ENCODE measurements around the gene MCHR2. TPM values are rescaled to one million over a fixed set of nuclear protein-coding genes. Genes with fewer than 3 reads are reported as not detected.

Gene MCHR2
- total RNA-seq, 2 experiments from 2014 or later, result not detected

DNA sequence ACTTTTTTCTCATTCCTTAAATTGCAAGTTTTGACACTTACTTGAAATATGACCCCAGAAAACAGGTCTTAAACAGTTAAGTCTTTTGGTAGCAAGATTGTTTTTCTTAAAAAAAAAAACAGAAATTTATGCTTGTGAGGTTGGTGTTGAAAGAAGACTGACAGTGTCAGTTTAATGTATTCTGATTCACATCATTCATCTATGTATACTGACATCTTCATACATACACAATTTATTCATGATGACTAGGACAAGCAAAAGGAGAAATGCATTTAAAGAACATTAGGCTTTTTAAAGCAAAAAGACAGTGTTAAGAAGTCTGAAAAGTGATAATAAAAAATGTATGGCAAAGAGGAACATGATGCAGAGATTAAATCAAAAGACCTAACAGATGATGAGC, 27.0 kb downstream of the MCHR2 start:
- DNase-seq, result no peak
- ChIA-PET POLR2A (no interaction called here), CTCF (no interaction called here)
- Mint-ChIP-seq H3K27me3 (no peaks in the 10 kb centered on the region), H3K4me3 (no peak overlapping the region), H3K36me3 (ENCODE audit: low read depth) (no peaks in the 10 kb centered on the region), H3K9me3 (no peaks in the 10 kb centered on the region), H3K4me1 (no peaks in the 10 kb centered on the region), H3K27ac (no peak overlapping the region)

DNA sequence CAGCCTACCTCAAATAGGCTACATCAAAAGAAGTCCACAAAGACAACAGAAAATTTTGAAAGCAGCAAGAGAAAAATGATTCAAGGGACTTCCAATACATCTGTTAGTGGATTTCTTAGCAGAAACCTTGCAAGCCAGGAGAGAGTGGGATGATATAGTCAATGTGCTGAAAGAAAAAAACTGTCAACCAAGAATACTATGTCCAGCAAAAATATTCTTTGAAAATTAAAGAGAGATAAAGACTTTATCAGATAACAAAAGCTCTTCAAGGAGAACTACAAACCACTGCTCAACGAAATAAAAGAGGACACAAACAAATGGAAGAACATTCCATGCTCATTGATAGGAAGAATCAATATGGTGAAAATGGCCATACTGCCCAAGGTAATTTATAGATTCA, 34.0 kb downstream of the MCHR2 start:
- Mint-ChIP-seq H3K4me1 (no peaks in the 10 kb centered on the region), H3K27ac (no peak overlapping the region), H3K36me3 (ENCODE audit: low read depth) (no peaks in the 10 kb centered on the region), H3K27me3 (no peaks in the 10 kb centered on the region), H3K4me3 (no peak overlapping the region), H3K9me3 (peaks cover 18% of the 10 kb centered on the region)
- ChIA-PET CTCF (no interaction called here), POLR2A (no interaction called here)
- DNase-seq, result no peak

DNA sequence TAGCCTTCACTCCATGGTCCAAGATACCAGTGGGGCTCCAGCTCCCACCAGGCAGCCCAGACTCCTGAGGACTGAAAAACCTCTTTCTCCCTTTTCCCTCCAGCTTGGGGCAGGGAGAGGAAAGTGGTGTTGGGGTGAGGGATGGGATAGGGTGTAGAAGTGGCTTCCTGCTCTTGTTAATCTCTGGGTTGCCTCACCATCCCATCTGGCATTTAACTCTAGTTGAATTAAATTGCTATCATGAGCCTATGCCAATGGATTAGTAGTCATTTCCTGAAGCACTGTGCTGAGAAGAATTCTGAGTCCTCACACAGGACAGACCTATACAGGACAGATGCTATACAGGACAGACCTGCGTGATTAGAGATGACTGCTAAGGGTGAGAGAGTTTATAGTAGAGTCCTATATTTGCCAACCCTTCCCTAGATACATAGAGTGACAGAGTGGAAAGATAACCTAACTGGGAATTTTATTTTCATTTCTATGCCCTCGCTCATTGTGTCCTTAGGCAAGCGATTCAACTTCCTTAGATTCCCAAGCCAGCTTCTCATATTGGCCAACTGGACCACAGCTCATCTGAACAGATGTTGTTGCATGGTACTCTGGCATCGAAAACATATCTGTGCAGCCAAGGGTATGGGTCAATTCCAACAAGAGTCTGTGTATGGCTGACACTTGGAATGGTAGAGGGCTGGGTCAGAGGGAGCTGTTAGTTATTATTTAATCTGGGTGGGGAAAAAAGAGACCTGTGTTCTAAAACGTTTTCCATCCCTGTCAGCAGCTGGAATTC, 42.8 kb downstream of the MCHR2 start:
- Mint-ChIP-seq H3K36me3 (ENCODE audit: low read depth) (no peaks in the 10 kb centered on the region), H3K4me1 (no peaks in the 10 kb centered on the region), H3K27me3 (peaks cover 2% of the 10 kb centered on the region), H3K9me3 (no peaks in the 10 kb centered on the region), H3K27ac (no peak overlapping the region), H3K4me3 (no peak overlapping the region)
- ChIA-PET POLR2A (no interaction called here), CTCF (no interaction called here)
- no peak for DNase-seq

- no peak for DNase-seq
- ChIA-PET CTCF (no interaction called here), POLR2A (no interaction called here)
- no peaks in the 10 kb centered on the region for H3K9me3 Mint-ChIP-seq
- no peak overlapping the region for H3K4me3 Mint-ChIP-seq
- no peaks in the 10 kb centered on the region for H3K36me3 Mint-ChIP-seq (ENCODE audit: low read depth)
- peaks cover 2% of the 10 kb centered on the region for H3K27me3 Mint-ChIP-seq
- H3K27ac Mint-ChIP-seq, result no peak overlapping the region
- H3K4me1 Mint-ChIP-seq, result no peaks in the 10 kb centered on the region
Observed at GRCh38 chr6:99946005-99946404, 48.0 kb downstream of the MCHR2 start.

DNA sequence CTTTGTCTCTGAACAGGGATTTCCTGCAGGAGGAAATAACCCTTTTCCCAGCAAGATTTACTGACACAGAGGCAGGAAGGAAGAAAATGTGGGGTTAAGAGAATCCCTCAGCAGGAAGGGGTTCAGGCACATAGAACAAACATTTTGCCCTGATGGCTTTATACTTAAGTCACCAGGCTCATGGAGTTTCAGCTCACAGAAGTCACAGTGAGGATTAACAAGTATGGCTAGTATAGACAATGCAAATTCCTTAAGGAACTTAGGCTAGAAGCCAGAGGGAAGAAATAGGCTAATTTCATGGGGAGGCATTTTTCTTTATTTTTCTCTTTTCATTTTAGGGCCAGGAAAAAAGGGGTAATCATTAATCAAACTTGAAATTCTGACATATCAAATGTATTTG, 50.2 kb downstream of the MCHR2 start:
- no peak overlapping the region for H3K4me3 Mint-ChIP-seq
- POLR2A ChIA-PET, result no interaction called here

GRCh38 chr6:99940582-99940981, 53.4 kb downstream of the MCHR2 start:
- no peaks in the 10 kb centered on the region for H3K9me3 Mint-ChIP-seq
- no peaks in the 10 kb centered on the region for H3K36me3 Mint-ChIP-seq (ENCODE audit: low read depth)
- no peak overlapping the region for H3K27ac Mint-ChIP-seq
- no peak overlapping the region for H3K4me3 Mint-ChIP-seq
- H3K27me3 Mint-ChIP-seq, result no peaks in the 10 kb centered on the region
- H3K4me1 Mint-ChIP-seq, result no peaks in the 10 kb centered on the region
- CTCF ChIA-PET, result no interaction called here
- DNase-seq, result no peak
- POLR2A ChIA-PET, result no interaction called here

More for the DNA sequence above, 50.2 kb downstream of the MCHR2 start:
- CTCF ChIA-PET, result no interaction called here
- Mint-ChIP-seq H3K36me3 (ENCODE audit: low read depth) (no peaks in the 10 kb centered on the region), H3K27ac (no peak overlapping the region), H3K4me1 (no peaks in the 10 kb centered on the region), H3K9me3 (no peaks in the 10 kb centered on the region), H3K27me3 (no peaks in the 10 kb centered on the region)
- no peak for DNase-seq

DNA sequence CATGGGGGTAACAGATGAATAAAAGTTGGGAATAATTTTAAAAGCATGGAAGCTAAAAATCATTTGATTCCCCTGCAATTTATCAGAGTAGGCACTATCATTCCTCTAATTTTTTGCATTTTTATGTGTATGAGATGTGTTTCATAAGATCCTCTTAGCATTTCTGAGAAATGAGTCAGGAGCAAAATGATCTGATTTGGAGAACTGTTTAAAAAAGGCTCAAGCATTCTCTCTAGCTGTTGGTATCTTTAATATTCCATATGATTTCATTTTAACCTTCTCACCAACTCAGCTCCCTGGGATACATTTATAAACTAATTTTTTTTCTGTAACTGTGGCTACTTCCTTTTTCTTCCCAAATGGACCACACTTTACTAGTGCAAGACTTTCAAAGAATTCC, 60.9 kb downstream of the MCHR2 start:
- ChIA-PET CTCF (no interaction called here), POLR2A (no interaction called here)
- H3K36me3 Mint-ChIP-seq (ENCODE audit: low read depth), result no peaks in the 10 kb centered on the region
- H3K27ac Mint-ChIP-seq, result no peak overlapping the region
- no peak overlapping the region for H3K4me3 Mint-ChIP-seq
- H3K27me3 Mint-ChIP-seq, result peaks cover 2% of the 10 kb centered on the region
- H3K9me3 Mint-ChIP-seq, result peaks cover 3% of the 10 kb centered on the region
- H3K4me1 Mint-ChIP-seq, result no peaks in the 10 kb centered on the region
- DNase-seq, result no peak

GRCh38 chr6:99912657-99913056, 81.4 kb downstream of the MCHR2 start:
- H3K27me3 Mint-ChIP-seq, result peaks cover 1% of the 10 kb centered on the region
- ChIA-PET CTCF (no interaction called here), POLR2A (no interaction called here)
- no peaks in the 10 kb centered on the region for H3K4me1 Mint-ChIP-seq
- no peak overlapping the region for H3K4me3 Mint-ChIP-seq
- H3K27ac Mint-ChIP-seq, result no peak overlapping the region
- no peaks in the 10 kb centered on the region for H3K9me3 Mint-ChIP-seq
- no peak for DNase-seq
- no peaks in the 10 kb centered on the region for H3K36me3 Mint-ChIP-seq (ENCODE audit: low read depth)

- POLR2A ChIA-PET, result no interaction called here
- H3K4me3 Mint-ChIP-seq, result no peak overlapping the region
Observed at GRCh38 chr6:99905209-99906106, 88.6 kb downstream of the MCHR2 start.

GRCh38 chr6:99901596-99902384, 92.2 kb downstream of the MCHR2 start:
- Mint-ChIP-seq H3K4me3 (no peak overlapping the region), H3K36me3 (ENCODE audit: low read depth) (no peaks in the 10 kb centered on the region), H3K4me1 (no peaks in the 10 kb centered on the region), H3K9me3 (no peaks in the 10 kb centered on the region), H3K27ac (no peak overlapping the region), H3K27me3 (peaks cover 4% of the 10 kb centered on the region)
- ChIA-PET CTCF (no interaction called here), POLR2A (no interaction called here)
- DNase-seq, result no peak

More at GRCh38 chr6:99905209-99906106, 88.6 kb downstream of the MCHR2 start:
- H3K27me3 Mint-ChIP-seq, result peaks cover 4% of the 10 kb centered on the region
- H3K9me3 Mint-ChIP-seq, result no peaks in the 10 kb centered on the region
- H3K27ac Mint-ChIP-seq, result no peak overlapping the region
- H3K36me3 Mint-ChIP-seq (ENCODE audit: low read depth), result no peaks in the 10 kb centered on the region
- CTCF ChIA-PET, result interaction anchor here (1.0 kb wide), 2 partner anchors 13 to 37 kb away, joined by 4 read pairs; no protein-coding TSS in a partner anchor
- no peaks in the 10 kb centered on the region for H3K4me1 Mint-ChIP-seq
- DNase-seq, result no peak

DNA sequence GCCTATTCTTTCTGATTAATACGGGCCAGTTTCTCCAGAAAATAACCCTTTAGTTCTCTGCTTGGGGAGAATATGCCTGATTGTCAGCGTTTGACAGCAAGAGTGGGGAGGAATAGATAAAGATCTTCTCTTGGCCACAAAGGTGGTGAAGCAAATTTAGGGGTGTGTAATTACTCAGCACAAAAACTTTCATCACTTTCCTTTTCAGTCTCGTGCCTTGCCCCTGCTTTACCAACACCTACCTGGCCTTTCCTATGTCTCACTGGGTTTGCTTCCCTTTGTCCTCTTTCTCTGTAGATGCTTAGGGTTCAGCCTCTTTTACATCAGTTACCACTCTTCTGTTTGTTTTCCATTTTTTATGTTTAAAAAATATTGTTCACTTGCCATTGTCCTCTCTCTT, 99.2 kb downstream of the MCHR2 start:
- Mint-ChIP-seq H3K4me1 (no peaks in the 10 kb centered on the region), H3K4me3 (no peak overlapping the region), H3K9me3 (no peaks in the 10 kb centered on the region), H3K36me3 (ENCODE audit: low read depth) (no peaks in the 10 kb centered on the region), H3K27me3 (peaks cover 6% of the 10 kb centered on the region), H3K27ac (no peak overlapping the region)
- POLR2A ChIA-PET, result no interaction called here
- no peak for DNase-seq
- CTCF ChIA-PET, result no interaction called here

GRCh38 chr6:99887066-99887465, 107.0 kb downstream of the MCHR2 start:
- Mint-ChIP-seq H3K27ac (no peak overlapping the region), H3K27me3 (no peaks in the 10 kb centered on the region), H3K9me3 (no peaks in the 10 kb centered on the region), H3K36me3 (ENCODE audit: low read depth) (no peaks in the 10 kb centered on the region), H3K4me3 (no peak overlapping the region), H3K4me1 (no peaks in the 10 kb centered on the region)
- ChIA-PET CTCF (interaction anchor here (1.6 kb wide), 1 partner anchor 8 kb away, joined by 3 read pairs; no protein-coding TSS in a partner anchor), POLR2A (no interaction called here)
- no peak for DNase-seq

GRCh38 chr6:99885051-99885450, 109.0 kb downstream of the MCHR2 start:
- CTCF ChIA-PET, result no interaction called here
- H3K27ac Mint-ChIP-seq, result no peak overlapping the region

More at GRCh38 chr6:99885051-99885450, 109.0 kb downstream of the MCHR2 start:
- H3K36me3 Mint-ChIP-seq (ENCODE audit: low read depth), result no peaks in the 10 kb centered on the region
- POLR2A ChIA-PET, result no interaction called here
- H3K27me3 Mint-ChIP-seq, result no peaks in the 10 kb centered on the region
- DNase-seq, result no peak
- H3K9me3 Mint-ChIP-seq, result no peaks in the 10 kb centered on the region
- no peak overlapping the region for H3K4me3 Mint-ChIP-seq
- no peaks in the 10 kb centered on the region for H3K4me1 Mint-ChIP-seq

Measured in activated CD4-positive, alpha-beta T cell treated with anti-CD3 and anti-CD28 coated beads, Interleukin-2, amount 10 ng/mL, durations not matched to agents 7 days and 5 days (primary cell).